Kidney epithelial cell (primary cell): ENCODE results near the gene IL24. TPM values are rescaled to one million over a fixed set of nuclear protein-coding genes. Genes with fewer than 3 reads are reported as not detected.

Source experiments
- DNase-seq: peaks from one replicate; pipeline ENCODE4 v3.0.0-alpha.2; 2010; ENCODE audit warnings: low read depth
- H3K27me3 ChIP-seq: 2 replicates; pipeline ENCODE4 v1.6.0; 2011; ENCODE audit warnings: low read length; ENCODE audit not compliant: control insufficient read depth, insufficient read depth
- H3K36me3 ChIP-seq: 2 replicates; pipeline ENCODE4 v1.5.1; 2011; ENCODE audit warnings: low read length; ENCODE audit not compliant: control insufficient read depth, insufficient read depth
- H3K4me3 ChIP-seq: 2 replicates; pipeline ENCODE4 v1.5.1; 2011; ENCODE audit warnings: low read depth, mild to moderate bottlenecking, control low read depth, low read length
- CTCF ChIP-seq: IDR thresholded peaks from 2 replicates; pipeline ENCODE4 v1.5.1; 2011; ENCODE audit warnings: mild to moderate bottlenecking, moderate library complexity, low read length, control low read depth, inconsistent platforms; ENCODE audit not compliant: insufficient read depth, poor library complexity, severe bottlenecking
- total RNA-seq: library from RNA; depleted of rRNA; stranded (reverse); fragments of >200 nt; gene quantifications from 2 replicates; pipeline ENCODE4 v1.2.3, GENCODE V29; 2015

Gene IL24
- total RNA-seq, 1 donor from 2014 or later, result 0.38 TPM

DNA sequence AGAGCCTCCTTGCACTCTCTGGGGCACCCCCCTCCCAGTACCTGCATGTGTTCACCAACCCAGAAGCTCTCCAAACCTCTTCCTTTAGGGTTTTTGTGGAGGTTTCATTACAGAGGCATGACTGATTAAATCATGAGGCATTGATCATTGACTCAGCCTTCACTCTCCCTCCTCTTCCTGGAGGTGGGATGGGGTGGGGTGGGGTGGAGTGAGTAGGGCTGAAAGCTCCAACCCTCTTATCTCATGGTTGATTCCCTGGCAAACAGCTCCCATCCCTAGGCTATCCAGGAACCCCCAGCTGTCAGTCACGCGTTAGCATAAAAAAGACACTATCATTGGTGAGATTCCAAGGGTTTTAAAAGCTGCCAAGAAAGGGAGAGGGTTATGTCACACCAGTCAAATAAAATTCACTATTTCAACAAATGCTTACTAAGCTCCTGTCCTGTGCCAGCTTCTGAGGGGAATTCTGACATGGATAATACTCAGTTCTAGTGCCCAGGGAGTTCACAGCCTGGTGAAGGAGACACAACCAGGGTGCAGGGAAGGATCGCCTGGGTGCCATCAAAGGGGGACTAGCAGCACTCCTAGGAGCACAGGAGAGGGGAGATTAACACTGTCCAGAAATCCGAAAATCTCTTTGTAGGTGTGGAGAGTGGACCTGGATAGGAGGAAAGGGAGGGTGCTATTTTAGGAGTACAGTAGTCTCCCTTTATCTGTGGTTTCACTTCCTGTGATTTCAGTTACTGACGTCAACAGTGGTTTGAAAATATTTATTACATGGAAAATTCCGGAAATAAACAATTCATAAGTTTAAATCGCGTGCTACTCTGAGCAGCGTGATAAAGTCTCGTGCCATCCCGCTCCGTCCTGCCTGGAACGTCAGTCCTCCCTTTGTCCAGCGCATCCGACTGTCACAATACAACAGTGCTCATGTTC lies 6.8 kb upstream of the IL24 start:
- no peaks in the 10 kb centered on the region for H3K36me3 ChIP-seq
- DNase-seq, result no peak
- TF ChIP-seq CTCF, result no peak
- no peak overlapping the region for H3K4me3 ChIP-seq
- no peaks in the 10 kb centered on the region for H3K27me3 ChIP-seq

- TF ChIP-seq CTCF, result no peak
- Histone ChIP-seq H3K36me3 (no peaks in the 10 kb centered on the region), H3K4me3 (no peak overlapping the region), H3K27me3 (no peaks in the 10 kb centered on the region)
- no peak for DNase-seq
Measured at GRCh38 chr1:206891412-206891811, 5.8 kb upstream of the IL24 start.

GRCh38 chr1:206892351-206892984 lies 4.8 kb upstream of the IL24 start:
- no peak for DNase-seq
- Histone ChIP-seq H3K27me3 (no peaks in the 10 kb centered on the region), H3K36me3 (no peaks in the 10 kb centered on the region), H3K4me3 (no peak overlapping the region)
- no peak for TF ChIP-seq CTCF

GRCh38 chr1:206893380-206893779 lies 3.9 kb upstream of the IL24 start:
- no peaks in the 10 kb centered on the region for H3K27me3 ChIP-seq
- no peaks in the 10 kb centered on the region for H3K36me3 ChIP-seq
- TF ChIP-seq CTCF, result no peak
- H3K4me3 ChIP-seq, result no peak overlapping the region
- DNase-seq, result no peak

DNA sequence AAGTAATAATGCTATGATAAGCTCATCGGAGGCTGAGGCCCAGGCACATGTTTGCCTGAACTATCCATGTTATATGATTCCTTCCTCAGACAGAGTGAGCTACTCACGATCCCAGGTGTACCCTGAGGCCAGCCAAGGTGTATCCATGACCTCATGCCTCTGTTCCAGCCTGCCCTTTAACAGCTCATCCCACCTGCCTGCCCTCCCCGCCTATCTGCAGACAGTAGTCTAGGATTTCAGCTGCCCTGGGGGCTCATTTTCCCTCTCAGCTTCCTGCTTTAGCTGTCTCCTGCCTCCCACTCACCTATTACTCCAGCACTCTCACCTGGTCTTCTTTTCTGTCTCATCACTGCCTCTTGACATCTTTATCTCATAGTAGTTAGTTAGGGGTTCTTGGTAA lies 1.9 kb upstream of the IL24 start:
- no peaks in the 10 kb centered on the region for H3K36me3 ChIP-seq
- DNase-seq, result no peak
- no peak overlapping the region for H3K4me3 ChIP-seq
- no peaks in the 10 kb centered on the region for H3K27me3 ChIP-seq
- no peak for TF ChIP-seq CTCF
